ENCODE data around the gene CDC42EP3. TPM values are rescaled to one million over a fixed set of nuclear protein-coding genes. Genes with fewer than 3 reads are reported as not detected.

CDC42EP3 gene
- total and polyA plus RNA-seq, 2 experiments from 2014 or later = 19.3 to 33.0 TPM

- Histone ChIP-seq H3K9me2 (replicated peaks; ENCODE audit: insufficient read depth) (no peaks in the 10 kb centered on the region), H4K20me1 (ENCODE audit: insufficient read depth, poor library complexity, severe bottlenecking) (peaks cover 12% of the 10 kb centered on the region), H2AFZ (no peak overlapping the region), H3K4me3 (no peak overlapping the region), H3K79me2 (peaks cover 54% of the 10 kb centered on the region), H3K4me2 (no peak overlapping the region), H3K9me3 (ENCODE audit: low read depth) (no peaks in the 10 kb centered on the region), H3K27me3 (no peaks in the 10 kb centered on the region), H3K27ac (no peak overlapping the region), H3K4me1 (ENCODE audit: insufficient read depth) (peaks cover 4% of the 10 kb centered on the region), H3K36me3 (replicated peaks; ENCODE audit: insufficient read depth, low read depth) (no peaks in the 10 kb centered on the region)
- TF ChIP-seq EZH2phosphoT487 (IDR thresholded peaks at IDR 0.05; ENCODE audit: low read depth, severe bottlenecking, unreplicated experiment) (no peak), CTCF (IDR thresholded peaks at IDR 0.05; ENCODE audit: poor library complexity) (no peak), EZH2 (IDR thresholded peaks at IDR 0.05; ENCODE audit: borderline replicate concordance) (no peak)
- DNase-seq (ENCODE audit: low spot score) = no peak
- WGBS (ENCODE audit: low lambda C conversion rate, missing lambda C conversion rate) = 79% methylated on average over 2 of the region's 2 CpGs
Observed at GRCh38 chr2:37647971-37648330, 23.5 kb downstream of the CDC42EP3 start.

GRCh38 chr2:37645836-37646235, 25.6 kb downstream of the CDC42EP3 start:
- no peaks in the 10 kb centered on the region for H3K9me3 ChIP-seq (ENCODE audit: low read depth)
- no peak overlapping the region for H3K4me2 ChIP-seq
- no peaks in the 10 kb centered on the region for H3K9me2 ChIP-seq (replicated peaks; ENCODE audit: insufficient read depth)
- no peak for DNase-seq (ENCODE audit: low spot score)
- no peaks in the 10 kb centered on the region for H3K27me3 ChIP-seq
- H3K27ac ChIP-seq = no peak overlapping the region
- WGBS (ENCODE audit: low lambda C conversion rate, missing lambda C conversion rate) = over 99% methylated on average over 9 of the region's 9 CpGs
- TF ChIP-seq EZH2phosphoT487 (IDR thresholded peaks at IDR 0.05; ENCODE audit: low read depth, severe bottlenecking, unreplicated experiment) = no peak
- no peak for TF ChIP-seq CTCF (IDR thresholded peaks at IDR 0.05; ENCODE audit: poor library complexity)
- no peak for TF ChIP-seq EZH2 (IDR thresholded peaks at IDR 0.05; ENCODE audit: borderline replicate concordance)
- H3K79me2 ChIP-seq = peaks cover 37% of the 10 kb centered on the region
- H3K36me3 ChIP-seq (replicated peaks; ENCODE audit: insufficient read depth, low read depth) = no peaks in the 10 kb centered on the region
- H4K20me1 ChIP-seq (ENCODE audit: insufficient read depth, poor library complexity, severe bottlenecking) = peaks cover 7% of the 10 kb centered on the region
- no peak overlapping the region for H3K4me3 ChIP-seq
- no peak overlapping the region for H2AFZ ChIP-seq
- peaks cover 10% of the 10 kb centered on the region for H3K4me1 ChIP-seq (ENCODE audit: insufficient read depth)

- H3K36me3 ChIP-seq (replicated peaks; ENCODE audit: insufficient read depth, low read depth) = no peaks in the 10 kb centered on the region
- no peaks in the 10 kb centered on the region for H3K9me3 ChIP-seq (ENCODE audit: low read depth)
- peaks cover 4% of the 10 kb centered on the region for H4K20me1 ChIP-seq (ENCODE audit: insufficient read depth, poor library complexity, severe bottlenecking)
- H3K4me2 ChIP-seq = no peak overlapping the region
- H2AFZ ChIP-seq = no peak overlapping the region
- no peaks in the 10 kb centered on the region for H3K27me3 ChIP-seq
- no peak for DNase-seq (ENCODE audit: low spot score)
- H3K4me3 ChIP-seq = no peak overlapping the region
- 95% methylated on average over 6 of the region's 6 CpGs for WGBS (ENCODE audit: low lambda C conversion rate, missing lambda C conversion rate)
- H3K4me1 ChIP-seq (ENCODE audit: insufficient read depth) = peaks cover 10% of the 10 kb centered on the region
- no peaks in the 10 kb centered on the region for H3K9me2 ChIP-seq (replicated peaks; ENCODE audit: insufficient read depth)
- no peak overlapping the region for H3K27ac ChIP-seq
- H3K79me2 ChIP-seq = peaks cover 32% of the 10 kb centered on the region
- TF ChIP-seq CTCF (IDR thresholded peaks at IDR 0.05; ENCODE audit: poor library complexity) (no peak), EZH2 (IDR thresholded peaks at IDR 0.05; ENCODE audit: borderline replicate concordance) (no peak), EZH2phosphoT487 (IDR thresholded peaks at IDR 0.05; ENCODE audit: low read depth, severe bottlenecking, unreplicated experiment) (no peak)
Observed at GRCh38 chr2:37645362-37645761, 26.1 kb downstream of the CDC42EP3 start.

GRCh38 chr2:37644191-37644590, 27.3 kb downstream of the CDC42EP3 start:
- Histone ChIP-seq H3K27me3 (no peaks in the 10 kb centered on the region), H4K20me1 (ENCODE audit: insufficient read depth, poor library complexity, severe bottlenecking) (no peaks in the 10 kb centered on the region), H3K4me3 (no peak overlapping the region), H3K79me2 (peaks cover 24% of the 10 kb centered on the region), H3K9me3 (ENCODE audit: low read depth) (no peaks in the 10 kb centered on the region), H3K9me2 (replicated peaks; ENCODE audit: insufficient read depth) (no peaks in the 10 kb centered on the region), H3K4me2 (no peak overlapping the region), H2AFZ (no peak overlapping the region), H3K36me3 (replicated peaks; ENCODE audit: insufficient read depth, low read depth) (no peaks in the 10 kb centered on the region), H3K27ac (no peak overlapping the region), H3K4me1 (ENCODE audit: insufficient read depth) (peaks cover 10% of the 10 kb centered on the region)
- WGBS (ENCODE audit: low lambda C conversion rate, missing lambda C conversion rate) = 72% methylated on average over 5 of the region's 5 CpGs
- no peak for DNase-seq (ENCODE audit: low spot score)
- no peak for TF ChIP-seq EZH2phosphoT487 (IDR thresholded peaks at IDR 0.05; ENCODE audit: low read depth, severe bottlenecking, unreplicated experiment)
- TF ChIP-seq EZH2 (IDR thresholded peaks at IDR 0.05; ENCODE audit: borderline replicate concordance) = no peak
- no peak for TF ChIP-seq CTCF (IDR thresholded peaks at IDR 0.05; ENCODE audit: poor library complexity)

All from hepatocyte (in vitro differentiated cells).